GM19455 (cell line): ENCODE measurements around the gene FNBP1L.
"Not testable (repeated sequence)": the region's sequence is repeated elsewhere in the genome, so short reads cannot be mapped to it uniquely, and the experiment has no call there.

Experiments
- ATAC-seq: cut with Tn5 transposase; IDR thresholded peaks from one replicate; pipeline ENCODE4 v1.9.1; 2021; ENCODE audit not compliant: unreplicated experiment

Gene FNBP1L

DNA sequence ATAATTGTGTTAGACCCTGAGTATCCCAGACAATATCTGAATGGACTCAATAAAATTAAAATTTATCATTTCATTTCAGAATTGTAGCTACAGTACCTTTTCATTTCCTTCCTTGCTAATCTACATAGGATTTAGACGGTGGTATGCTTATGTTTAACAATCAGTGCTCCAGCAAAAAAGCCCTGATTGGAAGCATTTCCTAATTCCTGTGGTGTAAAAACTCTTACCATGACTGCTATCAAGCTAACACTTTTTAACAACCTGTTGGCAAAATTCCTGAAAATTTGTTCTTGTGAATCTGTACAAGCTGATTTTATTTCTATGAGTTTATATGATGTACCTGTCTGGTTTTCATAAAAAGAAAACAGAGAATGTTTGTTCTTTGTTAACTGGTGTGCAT lies 5.2 kb upstream of the FNBP1L start:
- no peak for ATAC-seq

DNA sequence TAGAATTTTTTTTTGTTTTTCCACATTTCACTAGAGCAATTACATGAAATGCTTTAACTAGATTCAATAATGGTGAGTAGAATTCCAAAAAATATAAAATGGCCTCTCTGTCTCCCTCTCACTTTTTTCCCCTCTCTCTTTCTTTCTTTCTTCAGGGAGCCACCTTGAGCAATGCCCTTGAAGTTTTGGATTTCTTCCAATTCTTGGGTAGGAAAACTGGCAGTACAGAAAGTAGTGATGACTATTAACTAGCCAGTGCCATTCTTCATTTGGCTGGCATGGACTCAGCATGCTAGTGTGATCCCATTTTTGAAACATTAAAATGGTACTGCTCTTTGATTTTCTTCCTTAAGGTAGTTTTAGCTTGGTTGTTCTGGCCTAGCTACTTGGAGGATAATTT lies 4.5 kb upstream of the FNBP1L start:
- no peak for ATAC-seq

DNA sequence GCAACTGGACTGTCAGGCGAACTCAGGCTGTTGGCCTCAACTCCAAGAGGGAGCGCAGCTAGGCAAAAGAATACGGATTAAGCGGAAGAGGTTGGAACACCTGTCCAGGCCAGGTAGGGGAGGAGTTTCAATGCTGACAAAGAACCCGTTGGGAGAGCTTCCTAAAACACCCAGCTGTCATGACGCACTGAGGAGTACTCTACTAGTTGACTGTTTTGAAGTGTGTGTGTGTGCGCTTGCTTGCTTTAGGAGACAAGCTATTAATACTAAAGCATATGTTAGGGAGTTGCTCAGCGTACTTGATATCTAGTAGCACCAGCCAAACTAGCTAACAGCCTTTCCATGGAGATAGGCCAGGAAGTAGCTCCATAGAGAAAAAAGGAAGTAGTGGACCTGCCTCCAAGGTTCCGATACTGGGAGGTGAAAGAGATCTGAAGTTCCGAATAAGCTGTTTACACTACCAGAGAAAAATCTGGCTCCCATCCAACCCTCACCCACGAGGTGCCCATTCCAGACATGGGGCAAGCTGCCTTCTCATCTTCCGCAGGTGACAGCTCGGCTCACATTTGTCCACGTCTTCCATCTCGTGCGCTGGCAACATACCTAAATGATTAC lies 974 bp upstream of the FNBP1L start:
- no peak for ATAC-seq

DNA sequence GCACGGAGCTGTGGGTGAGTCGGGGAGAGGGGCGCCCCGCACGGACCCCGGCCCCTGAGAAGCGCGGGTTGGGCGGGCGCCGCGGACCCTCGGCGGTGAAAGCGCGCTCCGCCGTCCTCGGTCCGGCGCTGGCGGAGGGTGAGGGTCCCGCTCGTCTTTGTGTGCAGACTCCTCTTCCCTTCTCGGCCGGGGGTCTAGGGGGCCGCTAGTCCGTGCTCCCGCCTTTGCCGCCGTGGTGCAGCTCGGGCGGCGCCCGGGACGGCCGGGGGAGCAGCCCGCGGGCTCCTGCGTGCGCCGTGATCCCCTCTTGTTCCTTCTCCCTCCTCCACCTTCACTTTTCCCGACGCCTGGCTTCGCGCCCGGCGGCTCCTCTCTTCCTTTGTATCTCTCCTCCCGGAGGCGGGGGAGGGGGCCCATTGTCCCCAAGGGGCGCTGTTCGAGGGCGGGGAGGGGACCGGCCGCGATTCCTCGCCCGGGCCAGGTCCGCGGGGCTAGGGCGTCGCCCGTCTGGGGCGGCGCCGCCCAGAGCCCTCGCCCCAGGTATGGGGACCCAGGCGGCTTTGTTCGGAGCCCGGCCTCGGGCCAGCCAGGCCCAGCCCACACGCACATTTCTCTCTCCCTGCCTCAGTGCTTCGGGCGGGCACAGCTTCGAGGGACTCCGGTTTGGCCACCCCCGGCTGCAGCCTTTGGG lies 519 bp downstream of the FNBP1L start:
- no peak for ATAC-seq

DNA sequence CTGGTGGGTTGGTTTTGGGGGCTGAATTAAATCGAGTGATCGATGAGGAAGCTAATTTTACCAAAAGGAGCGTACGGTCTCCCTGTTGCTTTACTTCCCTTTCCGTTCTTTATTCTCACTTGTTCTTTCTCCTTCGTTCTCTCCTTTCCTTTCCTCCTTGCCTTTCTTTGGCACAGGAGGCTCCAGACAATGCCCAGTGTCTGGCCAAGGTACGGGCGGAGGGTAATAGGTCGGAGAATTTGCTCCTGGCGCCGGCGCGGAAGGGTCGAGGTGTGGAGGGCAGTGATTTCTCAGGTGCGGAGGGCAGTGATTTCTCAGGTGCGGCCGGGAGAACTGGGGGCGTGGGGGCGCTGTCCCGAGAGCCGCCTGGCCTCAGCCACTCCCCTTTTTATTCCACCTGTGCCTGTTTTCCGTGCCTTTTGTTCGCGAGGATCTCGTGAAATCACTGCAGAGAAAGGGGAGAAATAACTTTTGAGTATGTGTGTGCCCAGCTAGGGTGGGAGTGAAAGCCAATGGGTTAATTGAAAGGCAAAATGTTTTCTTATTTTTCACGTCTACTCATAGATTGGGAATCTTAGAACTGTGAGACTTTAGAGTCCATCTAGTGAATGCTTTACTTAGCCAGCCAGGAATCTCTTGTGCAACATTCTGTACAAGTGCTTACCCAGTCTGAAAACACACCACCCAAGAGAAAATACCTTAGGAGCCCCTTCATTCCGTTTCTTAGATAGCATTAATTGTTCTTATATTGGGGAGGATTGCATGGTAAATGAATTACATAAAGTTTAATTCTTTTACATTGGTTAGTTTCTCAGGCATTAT lies 1.3 kb downstream of the FNBP1L start:
- ATAC-seq = no peak

DNA sequence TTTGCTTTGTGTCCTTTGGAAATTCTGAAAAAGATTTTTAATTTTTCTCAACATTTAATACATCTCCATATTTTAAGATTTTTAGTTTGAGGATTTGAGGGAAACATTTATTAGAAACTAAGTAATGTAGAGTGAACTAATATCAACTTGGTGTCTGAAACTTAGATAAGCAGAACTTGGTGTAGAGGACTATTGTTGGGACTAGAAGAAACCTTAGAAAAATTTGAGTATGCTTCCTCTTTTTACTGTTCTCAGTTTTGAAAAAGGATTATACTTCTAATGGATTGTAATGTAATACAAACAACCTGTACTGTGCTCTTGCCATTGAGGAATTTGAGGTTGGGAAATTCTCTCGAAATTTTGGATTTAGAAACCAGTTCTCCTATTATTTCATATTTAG lies 2.4 kb downstream of the FNBP1L start:
- ATAC-seq = no peak

DNA sequence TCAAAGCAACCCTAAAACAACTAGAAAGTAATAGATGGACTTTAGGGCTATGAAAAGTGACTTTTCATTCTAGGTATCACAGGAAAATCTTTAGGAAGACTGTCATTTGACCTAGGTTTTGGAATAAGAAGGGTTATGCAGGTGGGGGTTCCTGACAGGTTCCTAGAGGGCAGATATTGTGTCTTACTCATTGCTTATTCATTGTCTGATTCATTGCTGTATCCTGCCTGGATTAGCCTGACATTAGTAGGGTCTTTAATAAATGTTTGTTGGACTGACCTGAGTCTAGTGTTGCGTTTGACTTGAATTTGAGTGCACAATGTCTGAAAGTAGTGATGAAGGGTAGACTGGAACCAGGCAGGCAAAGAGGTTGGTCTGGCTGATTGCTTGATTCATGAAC lies 6.0 kb downstream of the FNBP1L start:
- no peak for ATAC-seq

DNA sequence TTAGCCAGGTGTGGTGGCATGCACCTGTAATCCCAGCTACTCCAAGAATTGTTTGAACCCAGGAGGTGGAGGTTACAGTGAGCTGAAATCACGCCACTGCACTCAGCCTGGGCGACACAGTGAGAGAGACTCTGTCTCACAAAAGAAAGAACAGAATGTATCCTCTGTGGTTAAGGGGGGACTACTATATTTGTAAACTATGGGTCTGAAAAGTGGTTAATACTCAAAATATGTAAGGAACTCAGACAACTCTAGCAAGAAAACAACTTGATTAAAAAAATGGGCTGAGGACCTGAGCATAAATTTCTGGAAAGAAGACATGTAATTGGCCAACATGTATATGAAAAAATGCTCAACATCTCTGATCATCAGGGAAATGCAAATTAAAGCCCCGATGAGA lies 11.2 kb downstream of the FNBP1L start:
- no peak for ATAC-seq

DNA sequence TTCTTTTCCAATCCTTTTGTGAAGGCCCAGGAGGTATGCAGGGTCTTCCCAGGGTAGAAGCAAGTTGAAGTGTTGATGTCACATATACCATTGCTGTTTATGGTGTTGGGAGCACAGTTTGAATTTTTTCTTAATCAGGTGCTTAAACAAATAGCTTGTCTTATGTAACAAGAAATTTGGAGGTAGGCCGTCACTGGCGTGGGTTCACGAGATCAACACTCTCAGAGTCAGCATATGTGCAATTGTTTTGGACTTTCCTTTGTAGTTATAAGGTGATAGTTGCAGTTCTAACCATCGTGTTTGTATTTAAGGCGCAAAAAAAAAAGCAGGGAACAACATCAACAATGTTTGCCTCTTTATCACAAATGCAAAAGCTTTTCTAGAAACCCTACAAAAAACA lies 13.3 kb downstream of the FNBP1L start:
- no peak for ATAC-seq

DNA sequence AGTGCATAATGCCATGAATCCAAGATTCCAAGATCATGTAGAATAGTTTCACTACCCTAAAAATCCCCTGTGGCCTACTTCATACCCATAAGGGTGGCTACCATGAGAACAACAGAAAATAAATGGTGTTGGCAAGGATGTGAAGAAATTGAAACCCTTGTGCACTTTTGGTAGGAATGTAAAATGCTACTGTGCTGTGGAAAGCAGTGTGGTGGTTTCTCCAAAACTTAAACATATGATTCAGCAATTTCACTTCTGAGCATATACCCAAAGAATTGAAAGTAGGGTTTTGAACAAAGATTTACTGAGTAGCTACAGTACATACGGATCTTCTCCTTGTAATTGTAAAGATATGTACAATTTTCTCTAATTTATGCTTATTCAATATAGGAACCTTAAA lies 16.0 kb downstream of the FNBP1L start:
- ATAC-seq = no peak

DNA sequence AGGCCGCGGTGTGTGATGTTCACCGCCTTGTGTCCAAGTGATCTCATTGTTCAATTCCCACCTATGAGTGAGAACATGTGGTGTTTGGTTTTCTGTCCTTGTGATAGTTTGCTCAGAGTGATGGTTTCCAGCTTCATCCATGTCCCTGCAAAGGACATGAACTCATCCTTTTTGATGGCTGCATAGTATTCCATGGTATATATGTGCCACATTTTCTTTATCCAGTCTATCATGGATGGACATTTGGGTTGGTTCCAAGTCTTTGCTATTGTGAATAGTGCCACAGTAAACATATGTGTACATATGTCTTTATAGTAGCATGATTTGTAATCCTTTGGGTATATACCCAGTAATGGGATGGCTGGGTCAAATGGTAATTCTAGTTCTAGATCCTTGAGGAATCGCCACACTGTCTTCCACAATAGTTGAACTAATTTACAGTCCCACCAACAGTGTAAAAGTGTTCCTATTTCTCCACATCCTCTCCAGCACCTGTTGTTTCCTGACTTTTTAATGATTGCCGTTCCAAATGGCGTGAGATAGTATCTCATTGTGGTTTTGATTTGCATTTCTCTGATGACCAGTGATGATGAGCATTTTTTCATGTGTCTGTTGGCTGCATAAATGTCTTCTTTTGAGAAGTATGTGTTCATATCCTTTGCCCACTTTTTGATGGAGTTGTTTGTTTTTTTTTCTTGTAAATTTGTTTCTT lies 17.6 kb downstream of the FNBP1L start:
- ATAC-seq = not testable (repeated sequence)

DNA sequence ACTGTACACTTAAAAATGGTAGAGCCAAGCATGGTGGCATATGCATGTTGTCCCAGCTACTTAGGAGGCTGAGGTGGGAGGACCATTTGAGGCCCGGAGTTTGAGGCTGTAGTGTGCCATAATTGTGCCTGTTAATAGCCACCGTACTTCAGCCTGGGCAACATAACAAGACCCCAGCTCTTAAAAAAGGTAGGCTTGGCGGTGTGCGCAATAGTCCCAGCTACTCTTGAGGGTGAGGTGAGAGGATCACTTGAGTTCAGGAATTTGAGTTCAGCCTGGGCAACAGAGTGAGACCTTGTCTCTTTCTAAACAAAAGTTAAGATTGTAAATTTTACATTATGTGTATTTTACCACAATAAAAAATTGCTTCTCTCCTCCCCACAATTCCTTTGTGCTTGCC lies 19.7 kb downstream of the FNBP1L start:
- no peak for ATAC-seq

DNA sequence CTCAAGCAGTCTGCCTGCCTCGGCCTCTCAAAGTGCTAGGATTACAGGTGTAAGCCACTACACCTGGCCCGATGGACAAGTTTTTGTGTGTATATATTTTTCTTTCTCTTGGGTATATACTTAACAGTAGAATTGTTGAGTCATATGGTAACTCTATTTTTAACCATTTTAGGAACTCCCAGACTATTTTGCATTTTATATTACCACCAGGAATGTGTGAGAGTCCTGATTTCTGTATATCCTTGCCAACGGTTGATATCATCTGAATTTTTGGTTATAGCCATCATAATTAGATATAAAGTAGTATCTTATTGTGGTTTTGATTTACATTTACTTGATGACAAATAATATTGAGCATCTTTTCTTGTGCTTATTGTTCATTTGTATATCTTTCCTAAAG lies 20.7 kb downstream of the FNBP1L start:
- ATAC-seq = no peak

DNA sequence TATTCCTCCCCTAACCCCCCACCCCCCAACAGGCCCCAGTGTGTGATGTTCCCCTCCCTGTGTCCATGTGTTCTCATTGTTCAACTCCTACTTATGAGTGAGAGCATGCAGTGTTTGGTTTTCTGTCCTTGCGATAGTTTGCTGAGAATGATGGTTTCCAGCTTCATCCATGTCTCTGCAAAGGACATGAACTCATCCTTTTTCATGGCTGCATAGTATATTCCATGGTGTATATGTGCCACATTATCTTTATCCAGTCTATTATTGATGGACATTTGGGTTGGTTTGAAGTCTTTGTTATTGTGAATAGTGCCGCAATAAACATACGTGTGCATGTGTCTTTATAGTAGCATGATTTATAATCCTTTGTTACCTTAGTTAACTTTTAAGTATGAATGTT lies 21.3 kb downstream of the FNBP1L start:
- ATAC-seq = not testable (repeated sequence)

DNA sequence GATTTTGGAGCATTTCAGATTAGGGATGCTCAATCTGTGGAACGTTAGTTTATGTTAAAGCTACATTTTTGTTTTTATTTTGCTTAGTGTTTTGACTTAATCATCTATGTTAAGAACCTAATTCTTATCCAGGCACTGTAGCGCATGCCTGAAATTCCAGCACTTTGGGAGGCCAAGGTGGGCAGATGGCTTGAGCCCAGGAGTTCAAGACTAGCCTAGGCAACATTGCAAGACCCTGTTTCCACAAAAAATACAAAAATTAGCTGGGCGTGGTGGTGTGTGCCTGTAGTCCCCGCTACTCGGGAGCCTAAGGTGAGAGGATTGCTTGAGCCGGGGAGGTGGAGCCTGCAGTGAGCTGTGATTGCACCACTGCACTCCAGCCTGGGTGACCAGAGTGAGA lies 23.4 kb downstream of the FNBP1L start:
- ATAC-seq = no peak

DNA sequence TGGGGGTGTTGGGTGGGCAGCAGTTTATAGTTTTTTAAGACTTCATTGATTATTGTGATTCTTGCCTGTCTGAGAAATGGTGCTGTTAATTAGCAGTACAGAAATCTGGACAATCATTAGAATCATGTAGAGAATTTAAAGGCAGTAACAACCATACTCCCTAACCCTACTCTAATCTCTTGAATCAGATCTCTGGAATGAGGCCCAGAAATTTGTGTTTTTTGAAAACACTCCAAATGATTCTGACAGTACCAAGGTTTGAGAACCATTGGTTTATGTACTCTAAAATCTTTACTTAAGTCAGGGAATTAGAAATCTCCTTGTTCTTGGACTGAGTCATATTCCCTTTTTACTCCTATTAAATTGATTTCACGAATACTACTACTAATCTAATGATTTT lies 24.0 kb downstream of the FNBP1L start:
- no peak for ATAC-seq

DNA sequence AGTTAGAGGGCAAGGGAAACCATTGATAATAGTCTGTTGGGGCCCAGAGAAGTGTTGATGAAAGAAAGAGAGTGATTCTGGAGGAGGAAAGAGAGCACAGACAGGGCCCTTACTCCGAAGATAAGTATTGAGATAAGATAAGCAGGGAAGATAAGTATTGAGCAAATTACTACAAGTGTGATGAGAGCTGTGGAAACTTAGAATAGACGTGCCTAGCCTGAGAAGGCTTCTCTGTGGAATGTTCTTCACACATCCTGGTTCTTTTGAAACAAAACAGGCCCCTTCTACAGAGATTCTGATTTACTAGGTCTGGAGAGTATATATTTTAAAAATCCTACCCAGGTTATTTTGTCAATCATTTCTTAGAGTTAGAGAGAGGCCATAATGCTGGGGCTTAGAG lies 26.4 kb downstream of the FNBP1L start:
- ATAC-seq = no peak

DNA sequence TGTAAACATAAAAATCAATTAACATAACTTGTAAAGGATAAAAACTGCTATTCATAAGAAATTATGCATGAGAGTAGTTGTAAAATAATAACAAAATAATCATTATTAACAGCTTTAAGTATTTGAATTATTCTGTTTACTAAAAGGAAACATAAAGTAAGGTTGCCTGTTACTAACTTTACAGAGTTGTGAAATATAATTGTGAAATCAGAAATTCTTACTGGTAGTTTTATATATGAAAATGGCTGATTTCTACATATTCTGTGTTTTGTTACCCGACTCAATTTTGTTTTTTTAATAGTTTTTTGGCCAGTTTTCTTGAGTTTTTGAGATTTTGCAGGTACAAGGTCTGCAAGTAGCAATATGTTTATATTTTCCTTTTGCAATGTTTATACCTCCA lies 27.8 kb downstream of the FNBP1L start:
- no peak for ATAC-seq

DNA sequence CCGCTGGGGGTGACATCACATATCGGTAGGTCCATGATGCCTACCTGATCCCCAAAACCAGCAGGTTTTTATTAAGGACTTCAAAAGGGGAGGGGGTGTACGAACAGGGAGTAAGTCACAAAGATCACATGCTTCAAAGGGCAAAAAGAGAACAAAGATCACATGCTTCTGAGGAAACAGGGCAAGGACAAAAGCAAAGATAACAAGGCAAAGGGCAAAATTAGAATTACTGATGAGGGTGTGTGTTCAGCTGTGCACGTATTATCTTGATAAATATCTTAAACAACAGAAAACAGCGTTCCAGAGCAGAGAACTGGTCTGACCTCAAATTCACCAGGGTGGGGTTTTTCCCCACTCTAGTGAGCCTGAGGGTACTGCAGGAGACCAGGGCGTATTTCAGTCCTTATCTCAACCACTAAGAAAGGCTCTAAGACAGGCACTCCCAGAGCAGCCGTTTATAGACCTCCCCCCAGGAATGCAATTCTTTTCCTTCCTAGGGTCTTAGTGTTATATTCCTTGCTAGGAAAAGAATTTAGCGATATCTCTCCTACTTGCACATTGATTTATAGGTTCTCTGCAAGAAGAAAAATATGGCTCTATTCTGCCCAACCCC lies 31.3 kb downstream of the FNBP1L start:
- ATAC-seq = not testable (repeated sequence)

DNA sequence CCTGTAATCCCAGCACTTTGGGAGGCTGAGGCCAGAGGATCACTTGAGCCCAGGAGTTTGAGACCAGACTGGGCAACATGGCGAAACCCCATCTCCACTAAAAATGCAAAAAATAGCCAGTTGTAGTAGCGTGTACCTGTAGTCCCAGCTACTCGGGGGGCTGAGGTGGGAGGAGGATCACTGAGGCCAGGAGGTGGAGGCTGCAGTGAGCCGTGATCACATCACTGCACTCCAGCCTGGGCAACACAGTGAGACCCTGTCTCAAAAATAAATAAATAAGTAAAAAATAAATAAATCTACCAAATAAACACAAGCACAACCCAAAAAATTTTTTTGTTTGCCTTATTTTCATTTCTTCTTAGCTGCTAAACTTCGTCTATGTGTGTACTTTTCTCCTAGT lies 34.0 kb downstream of the FNBP1L start:
- ATAC-seq = not testable (repeated sequence)

DNA sequence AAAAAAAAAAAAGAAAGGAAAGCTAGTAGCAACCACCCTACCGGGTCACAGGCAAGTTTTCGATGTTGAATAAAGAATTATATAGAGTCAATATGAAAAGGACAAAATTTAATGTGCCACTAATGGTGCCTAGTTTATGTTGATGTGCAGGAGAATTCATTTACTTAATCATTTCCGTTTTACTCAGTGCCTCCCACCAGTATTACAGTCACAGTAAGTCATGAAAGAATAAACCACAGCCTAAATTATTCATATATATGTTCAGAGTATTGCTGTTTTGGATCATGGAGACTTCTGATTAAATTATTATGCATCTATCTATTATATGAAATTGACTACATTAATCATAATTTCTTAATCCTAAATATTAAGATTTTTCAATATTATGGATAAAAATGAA lies 35.3 kb downstream of the FNBP1L start:
- no peak for ATAC-seq
